Brain microvascular endothelial cell (primary cell): ENCODE data around the gene PHKA1.
A peak's percentile ranks its signal among the peaks of the same experiment; 100 is the strongest.

Experiments
- DNase-seq: peaks from one replicate; pipeline ENCODE4 v3.0.0-alpha.2; 2020
- H3K27ac ChIP-seq: fragments of 250-450 bp; sonication (Bioruptor Pico); 2 replicates; pipeline ENCODE4 v1.5.1; 2020; ENCODE audit warnings: mild to moderate bottlenecking, moderate library complexity
- H3K27me3 ChIP-seq: fragments of 250-450 bp; sonication (Bioruptor Pico); replicated peaks from 2 replicates; pipeline ENCODE4 v1.5.1; 2020; ENCODE audit warnings: mild to moderate bottlenecking
- H3K36me3 ChIP-seq: fragments of 250-450 bp; sonication (Bioruptor Pico); replicated peaks from 2 replicates; pipeline ENCODE4 v1.5.1; 2020; ENCODE audit warnings: mild to moderate bottlenecking
- H3K4me3 ChIP-seq: 2 replicates; pipeline ENCODE4 v1.5.1; 2011; ENCODE audit warnings: low read depth, mild to moderate bottlenecking, control low read depth, low read length, moderate library complexity
- in situ Hi-C: cut with HindIII; loops from 2 replicates; pipeline ENCODE4 v1.10.0; 2017; ENCODE audit warnings: low sequenced_read_pairs, low pct_ligation_motif_present
- TF ChIP-seq, protein P1 (sequence below): IDR thresholded peaks from 2 replicates; pipeline ENCODE4 v1.5.1; 2011; ENCODE audit warnings: low read depth, mild to moderate bottlenecking, moderate library complexity, low read length, control low read depth, inconsistent platforms; ENCODE audit errors: missing control alignments

PHKA1 gene

DNA sequence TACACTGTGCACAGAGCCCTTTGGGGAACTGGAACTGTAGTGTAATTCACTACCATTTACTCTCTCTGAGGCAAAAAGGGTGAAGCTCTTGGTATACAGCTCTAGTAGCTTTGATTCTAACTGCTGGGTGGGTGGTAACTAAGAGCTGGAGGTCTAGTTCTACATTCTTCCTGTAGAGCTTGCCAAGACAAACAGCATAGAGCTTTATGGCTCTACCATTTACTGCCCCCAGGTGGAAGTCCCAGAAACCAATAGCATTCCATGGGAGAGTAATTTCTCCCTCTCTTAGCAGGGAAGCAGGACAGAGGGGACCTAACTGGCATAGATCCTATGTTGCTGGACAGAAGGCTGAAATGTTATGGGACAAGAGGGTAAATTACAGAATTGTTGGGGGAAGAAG lies 168.1 kb downstream of the PHKA1 start:
- Histone ChIP-seq H3K27me3 (no peaks in the 10 kb centered on the region), H3K36me3 (no peaks in the 10 kb centered on the region), H3K4me3 (no peak overlapping the region), H3K27ac (no peak overlapping the region)
- TF ChIP-seq, protein P1, sequence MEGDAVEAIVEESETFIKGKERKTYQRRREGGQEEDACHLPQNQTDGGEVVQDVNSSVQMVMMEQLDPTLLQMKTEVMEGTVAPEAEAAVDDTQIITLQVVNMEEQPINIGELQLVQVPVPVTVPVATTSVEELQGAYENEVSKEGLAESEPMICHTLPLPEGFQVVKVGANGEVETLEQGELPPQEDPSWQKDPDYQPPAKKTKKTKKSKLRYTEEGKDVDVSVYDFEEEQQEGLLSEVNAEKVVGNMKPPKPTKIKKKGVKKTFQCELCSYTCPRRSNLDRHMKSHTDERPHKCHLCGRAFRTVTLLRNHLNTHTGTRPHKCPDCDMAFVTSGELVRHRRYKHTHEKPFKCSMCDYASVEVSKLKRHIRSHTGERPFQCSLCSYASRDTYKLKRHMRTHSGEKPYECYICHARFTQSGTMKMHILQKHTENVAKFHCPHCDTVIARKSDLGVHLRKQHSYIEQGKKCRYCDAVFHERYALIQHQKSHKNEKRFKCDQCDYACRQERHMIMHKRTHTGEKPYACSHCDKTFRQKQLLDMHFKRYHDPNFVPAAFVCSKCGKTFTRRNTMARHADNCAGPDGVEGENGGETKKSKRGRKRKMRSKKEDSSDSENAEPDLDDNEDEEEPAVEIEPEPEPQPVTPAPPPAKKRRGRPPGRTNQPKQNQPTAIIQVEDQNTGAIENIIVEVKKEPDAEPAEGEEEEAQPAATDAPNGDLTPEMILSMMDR, result peak; percentile 37
- in situ Hi-C loops, result no loop called here
- DNase-seq, result peak; percentile 8

DNA sequence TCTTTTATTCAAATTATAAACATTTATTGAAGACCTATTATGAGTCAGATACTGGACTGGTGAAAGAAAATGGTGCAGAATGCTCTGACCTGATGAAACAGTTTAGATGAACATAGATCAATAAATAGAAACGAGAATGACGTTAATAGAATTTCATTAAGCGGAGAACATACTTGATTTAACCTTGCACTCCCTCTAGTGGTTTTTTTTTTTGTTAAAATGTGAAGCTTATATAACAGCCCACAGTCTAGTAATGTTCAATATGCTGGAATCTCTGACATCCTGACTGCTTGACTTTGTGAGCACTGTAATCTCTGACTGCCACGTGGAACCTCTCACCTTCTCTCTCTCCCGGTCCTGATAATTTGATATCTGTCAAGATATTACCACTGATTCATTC lies 173.8 kb downstream of the PHKA1 start:
- no peaks in the 10 kb centered on the region for H3K36me3 ChIP-seq
- in situ Hi-C loops, result no loop called here
- TF ChIP-seq, protein P1, result peak; percentile 25
- no peak overlapping the region for H3K27ac ChIP-seq
- DNase-seq, result no peak
- H3K4me3 ChIP-seq, result no peak overlapping the region
- H3K27me3 ChIP-seq, result no peaks in the 10 kb centered on the region

DNA sequence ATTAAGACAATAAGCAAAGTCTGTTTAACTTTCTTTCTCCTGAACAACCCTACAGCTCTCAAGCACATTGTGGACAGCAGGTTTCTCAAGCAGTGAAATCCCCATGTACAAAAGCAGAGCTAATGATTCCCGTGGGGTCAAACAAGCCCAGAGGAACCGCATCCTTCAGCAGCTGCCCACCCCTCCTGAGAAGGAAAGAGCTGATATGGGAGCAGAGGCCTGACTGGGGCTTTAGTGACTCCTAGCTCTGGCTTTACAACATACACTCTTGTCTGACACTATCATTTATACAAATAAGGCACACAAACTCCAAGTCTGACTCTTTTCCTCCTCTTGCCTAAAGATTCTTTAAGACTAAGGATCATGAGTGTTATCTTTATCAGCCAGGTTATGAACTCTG lies 174.3 kb downstream of the PHKA1 start:
- in situ Hi-C loops, result no loop called here
- DNase-seq, result no peak
- Histone ChIP-seq H3K4me3 (no peak overlapping the region), H3K36me3 (no peaks in the 10 kb centered on the region), H3K27me3 (no peaks in the 10 kb centered on the region), H3K27ac (no peak overlapping the region)
- TF ChIP-seq, protein P1, result no peak

DNA sequence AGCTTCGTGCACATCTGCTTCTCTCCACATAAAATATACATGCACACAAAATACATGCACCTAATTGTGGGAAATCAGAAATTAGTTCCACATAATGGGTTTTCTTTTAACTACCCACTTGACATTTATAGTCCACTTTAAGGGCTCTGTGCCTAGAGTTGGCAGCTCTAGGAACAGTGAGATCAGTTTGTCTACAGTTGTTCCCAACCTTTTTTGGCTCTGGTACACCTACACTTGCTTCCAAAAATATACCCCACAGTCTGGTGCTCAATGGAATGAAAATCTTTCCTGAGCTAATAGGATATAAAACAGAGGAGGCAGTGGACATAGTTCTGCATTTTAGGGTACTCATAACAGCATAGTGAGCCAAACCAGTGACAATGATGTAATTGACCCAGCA lies 177.6 kb downstream of the PHKA1 start:
- Histone ChIP-seq H3K27ac (no peak overlapping the region), H3K27me3 (no peaks in the 10 kb centered on the region)
- in situ Hi-C loops, result no loop called here

DNA sequence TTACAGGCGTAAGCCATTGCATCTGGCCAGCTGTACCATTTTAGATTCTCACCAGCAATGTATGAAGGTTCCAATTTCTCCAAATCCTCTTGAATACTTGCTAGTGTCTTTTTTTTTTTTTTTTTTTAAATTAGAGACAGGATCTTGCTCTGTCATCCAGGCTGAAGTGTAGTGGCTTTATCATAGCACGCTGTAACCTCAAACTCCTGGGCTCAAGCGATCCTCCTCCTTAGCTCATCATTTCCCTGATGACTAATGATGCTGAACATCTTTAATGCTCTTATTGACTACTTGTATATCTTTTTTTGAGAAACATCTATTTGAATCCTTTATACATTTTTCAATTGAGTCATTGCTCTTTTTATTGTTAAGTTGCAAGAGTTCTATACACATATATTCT lies 181.7 kb downstream of the PHKA1 start:
- no peak overlapping the region for H3K27ac ChIP-seq
- TF ChIP-seq, protein P1, result no peak
- H3K36me3 ChIP-seq, result no peaks in the 10 kb centered on the region
- no peak overlapping the region for H3K4me3 ChIP-seq
- H3K27me3 ChIP-seq, result no peaks in the 10 kb centered on the region
- in situ Hi-C loops, result no loop called here
- DNase-seq, result peak; percentile 18

More for the DNA sequence above, 177.6 kb downstream of the PHKA1 start:
- Histone ChIP-seq H3K4me3 (no peak overlapping the region), H3K36me3 (no peaks in the 10 kb centered on the region)
- DNase-seq, result no peak
- TF ChIP-seq, protein P1, result no peak
